ENCODE measurements around the gene SOX5.

Gene SOX5

GRCh38 chr12:23587833-23588559, 361.5 kb downstream of the SOX5 start:
- Histone ChIP-seq H3K27me3 (ENCODE audit: insufficient read depth, low read length) (no peaks in the 10 kb centered on the region), H3K27ac (ENCODE audit: low read length) (no peak overlapping the region), H3K9me3 (ENCODE audit: insufficient read depth, low read depth, low read length) (no peaks in the 10 kb centered on the region), H3K36me3 (ENCODE audit: insufficient read depth, low read depth, low read length) (no peaks in the 10 kb centered on the region), H3K9ac (ENCODE audit: low read depth, low read length) (no peak overlapping the region), H3K4me3 (ENCODE audit: low read length) (no peak overlapping the region), H3K4me1 (ENCODE audit: insufficient read depth, low read length) (peaks cover 16% of the 10 kb centered on the region; the same call in 1 of the 2 replicates)

- Histone ChIP-seq H3K9me3 (ENCODE audit: insufficient read depth, low read depth, low read length) (no peaks in the 10 kb centered on the region), H3K36me3 (ENCODE audit: insufficient read depth, low read depth, low read length) (no peaks in the 10 kb centered on the region), H3K4me3 (ENCODE audit: low read length) (peak overlapping the region; percentile 36; the same call in 1 of the 2 replicates), H3K27ac (ENCODE audit: low read length) (peak overlapping the region; percentile 6), H3K9ac (ENCODE audit: low read depth, low read length) (peak overlapping the region; percentile 67; the same call in 1 of the 2 replicates), H3K4me1 (ENCODE audit: insufficient read depth, low read length) (peaks cover 23% of the 10 kb centered on the region; the same call in 1 of the 2 replicates), H3K27me3 (ENCODE audit: insufficient read depth, low read length) (no peaks in the 10 kb centered on the region)
Measured at GRCh38 chr12:23585782-23586163, 363.7 kb downstream of the SOX5 start.

GRCh38 chr12:23585156-23585781, 364.2 kb downstream of the SOX5 start:
- peak overlapping the region; percentile 67; the same call in 1 of the 2 replicates for H3K9ac ChIP-seq (ENCODE audit: low read depth, low read length)
- H3K27me3 ChIP-seq (ENCODE audit: insufficient read depth, low read length) = no peaks in the 10 kb centered on the region
- no peaks in the 10 kb centered on the region for H3K36me3 ChIP-seq (ENCODE audit: insufficient read depth, low read depth, low read length)
- peak overlapping the region; percentile 36; the same call in 1 of the 2 replicates for H3K4me3 ChIP-seq (ENCODE audit: low read length)
- H3K27ac ChIP-seq (ENCODE audit: low read length) = peak overlapping the region; percentile 53
- peaks cover 23% of the 10 kb centered on the region; the same call in 1 of the 2 replicates for H3K4me1 ChIP-seq (ENCODE audit: insufficient read depth, low read length)
- H3K9me3 ChIP-seq (ENCODE audit: insufficient read depth, low read depth, low read length) = no peaks in the 10 kb centered on the region

- Histone ChIP-seq H3K27ac (ENCODE audit: low read length) (no peak overlapping the region), H3K9ac (ENCODE audit: low read depth, low read length) (no peak overlapping the region; the same call in 1 of the 2 replicates), H3K9me3 (ENCODE audit: insufficient read depth, low read depth, low read length) (no peaks in the 10 kb centered on the region), H3K4me1 (ENCODE audit: insufficient read depth, low read length) (peaks cover 23% of the 10 kb centered on the region; the same call in 1 of the 2 replicates), H3K27me3 (ENCODE audit: insufficient read depth, low read length) (no peaks in the 10 kb centered on the region), H3K4me3 (ENCODE audit: low read length) (no peak overlapping the region), H3K36me3 (ENCODE audit: insufficient read depth, low read depth, low read length) (no peaks in the 10 kb centered on the region)
Measured at GRCh38 chr12:23581913-23582312, 367.6 kb downstream of the SOX5 start.

- H3K9ac ChIP-seq (ENCODE audit: low read depth, low read length) = no peak overlapping the region
- no peak overlapping the region for H3K27ac ChIP-seq (ENCODE audit: low read length)
- H3K27me3 ChIP-seq (ENCODE audit: insufficient read depth, low read length) = no peaks in the 10 kb centered on the region
- peaks cover 11% of the 10 kb centered on the region; the same call in 1 of the 2 replicates for H3K4me1 ChIP-seq (ENCODE audit: insufficient read depth, low read length)
- H3K36me3 ChIP-seq (ENCODE audit: insufficient read depth, low read depth, low read length) = no peaks in the 10 kb centered on the region
- no peak overlapping the region for H3K4me3 ChIP-seq (ENCODE audit: low read length)
- H3K9me3 ChIP-seq (ENCODE audit: insufficient read depth, low read depth, low read length) = no peaks in the 10 kb centered on the region
Measured at GRCh38 chr12:23579257-23579656, 370.2 kb downstream of the SOX5 start.

GRCh38 chr12:23576372-23576771, 373.1 kb downstream of the SOX5 start:
- H3K4me1 ChIP-seq (ENCODE audit: insufficient read depth, low read length) = peaks cover 4% of the 10 kb centered on the region; the same call in 1 of the 2 replicates
- no peaks in the 10 kb centered on the region for H3K9me3 ChIP-seq (ENCODE audit: insufficient read depth, low read depth, low read length)
- H3K27me3 ChIP-seq (ENCODE audit: insufficient read depth, low read length) = no peaks in the 10 kb centered on the region
- H3K4me3 ChIP-seq (ENCODE audit: low read length) = no peak overlapping the region
- H3K9ac ChIP-seq (ENCODE audit: low read depth, low read length) = no peak overlapping the region
- no peaks in the 10 kb centered on the region for H3K36me3 ChIP-seq (ENCODE audit: insufficient read depth, low read depth, low read length)
- H3K27ac ChIP-seq (ENCODE audit: low read length) = no peak overlapping the region

- Histone ChIP-seq H3K9me3 (ENCODE audit: insufficient read depth, low read depth, low read length) (no peaks in the 10 kb centered on the region), H3K4me1 (ENCODE audit: insufficient read depth, low read length) (peaks cover 6% of the 10 kb centered on the region; the same call in 1 of the 2 replicates), H3K9ac (ENCODE audit: low read depth, low read length) (no peak overlapping the region), H3K27ac (ENCODE audit: low read length) (no peak overlapping the region), H3K27me3 (ENCODE audit: insufficient read depth, low read length) (no peaks in the 10 kb centered on the region), H3K36me3 (ENCODE audit: insufficient read depth, low read depth, low read length) (no peaks in the 10 kb centered on the region), H3K4me3 (ENCODE audit: low read length) (no peak overlapping the region)
Measured at GRCh38 chr12:23569356-23569755, 380.1 kb downstream of the SOX5 start.

GRCh38 chr12:23566133-23566532, 383.3 kb downstream of the SOX5 start:
- no peak overlapping the region for H3K4me3 ChIP-seq (ENCODE audit: low read length)
- no peak overlapping the region for H3K9ac ChIP-seq (ENCODE audit: low read depth, low read length)
- no peaks in the 10 kb centered on the region for H3K9me3 ChIP-seq (ENCODE audit: insufficient read depth, low read depth, low read length)
- no peaks in the 10 kb centered on the region for H3K27me3 ChIP-seq (ENCODE audit: insufficient read depth, low read length)
- no peaks in the 10 kb centered on the region for H3K36me3 ChIP-seq (ENCODE audit: insufficient read depth, low read depth, low read length)
- H3K4me1 ChIP-seq (ENCODE audit: insufficient read depth, low read length) = peaks cover 15% of the 10 kb centered on the region
- H3K27ac ChIP-seq (ENCODE audit: low read length) = no peak overlapping the region

- peaks cover 18% of the 10 kb centered on the region for H3K4me1 ChIP-seq (ENCODE audit: insufficient read depth, low read length)
- no peak overlapping the region for H3K27ac ChIP-seq (ENCODE audit: low read length)
- no peak overlapping the region for H3K4me3 ChIP-seq (ENCODE audit: low read length)
Measured at GRCh38 chr12:23564451-23565152, 384.9 kb downstream of the SOX5 start.

GRCh38 chr12:23561364-23562345, 387.8 kb downstream of the SOX5 start:
- Histone ChIP-seq H3K27ac (ENCODE audit: low read length) (no peak overlapping the region), H3K4me3 (ENCODE audit: low read length) (no peak overlapping the region), H3K9me3 (ENCODE audit: insufficient read depth, low read depth, low read length) (no peaks in the 10 kb centered on the region), H3K36me3 (ENCODE audit: insufficient read depth, low read depth, low read length) (no peaks in the 10 kb centered on the region), H3K4me1 (ENCODE audit: insufficient read depth, low read length) (peaks cover 18% of the 10 kb centered on the region), H3K9ac (ENCODE audit: low read depth, low read length) (no peak overlapping the region), H3K27me3 (ENCODE audit: insufficient read depth, low read length) (no peaks in the 10 kb centered on the region)

More at GRCh38 chr12:23564451-23565152, 384.9 kb downstream of the SOX5 start:
- no peaks in the 10 kb centered on the region for H3K36me3 ChIP-seq (ENCODE audit: insufficient read depth, low read depth, low read length)
- H3K27me3 ChIP-seq (ENCODE audit: insufficient read depth, low read length) = no peaks in the 10 kb centered on the region
- H3K9me3 ChIP-seq (ENCODE audit: insufficient read depth, low read depth, low read length) = no peaks in the 10 kb centered on the region
- no peak overlapping the region for H3K9ac ChIP-seq (ENCODE audit: low read depth, low read length)

- H3K4me3 ChIP-seq (ENCODE audit: low read length) = no peak overlapping the region
- H3K27ac ChIP-seq (ENCODE audit: low read length) = no peak overlapping the region
- no peak overlapping the region for H3K9ac ChIP-seq (ENCODE audit: low read depth, low read length)
- no peaks in the 10 kb centered on the region for H3K36me3 ChIP-seq (ENCODE audit: insufficient read depth, low read depth, low read length)
- peaks cover 18% of the 10 kb centered on the region for H3K4me1 ChIP-seq (ENCODE audit: insufficient read depth, low read length)
- no peaks in the 10 kb centered on the region for H3K27me3 ChIP-seq (ENCODE audit: insufficient read depth, low read length)
- H3K9me3 ChIP-seq (ENCODE audit: insufficient read depth, low read depth, low read length) = no peaks in the 10 kb centered on the region
Measured at GRCh38 chr12:23560611-23561010, 388.9 kb downstream of the SOX5 start.
